Spinal cord (tissue), 10 donors: ENCODE measurements around the gene DCLK1. TPM values are rescaled to one million over a fixed set of nuclear protein-coding genes. Genes with fewer than 3 reads are reported as not detected.

ENCODE experiments used
- DNase-seq, 6 donors: peaks; one replicate each; pipeline versions ENCODE4 v3.0.0 to v3.0.0-alpha.2; 2013 to 2015; ENCODE audit warnings: low spot score in 6 of 6, low read depth in 4 of 6
- H3K27ac ChIP-seq: one replicate; pipeline ENCODE4 v1.5.1; 2013; ENCODE audit warnings: low read depth, low read length, control low read depth
- H3K27me3 ChIP-seq: one replicate; pipeline ENCODE4 v1.6.1; 2013; ENCODE audit warnings: low read length; ENCODE audit not compliant: control insufficient read depth, insufficient read depth
- H3K36me3 ChIP-seq: one replicate; pipeline ENCODE4 v1.6.1; 2013; ENCODE audit warnings: low read length; ENCODE audit not compliant: control insufficient read depth, insufficient read depth
- H3K4me1 ChIP-seq: one replicate; pipeline ENCODE4 v1.6.1; 2013; ENCODE audit warnings: low read length; ENCODE audit not compliant: control insufficient read depth, insufficient read depth
- H3K4me3 ChIP-seq: one replicate; pipeline ENCODE4 v1.5.1; 2013; ENCODE audit warnings: low read depth, low read length, control low read depth
- H3K9me3 ChIP-seq: one replicate; pipeline ENCODE4 v1.6.1; 2013; ENCODE audit warnings: low read length; ENCODE audit not compliant: control insufficient read depth, insufficient read depth
- WGBS: methylation state at CpG from one replicate; pipeline ENCODE4 v1.1.5; 2013; ENCODE audit warnings: missing lambda C conversion rate; ENCODE audit not compliant: insufficient coverage; 5-methylcytosine and 5-hydroxymethylcytosine counted together
- polyA plus RNA-seq, 2 donors: library from polyadenylated mRNA; unstranded; fragments of 120-200 nt; gene quantifications; one replicate each; pipeline ENCODE4 v1.2.1, GENCODE V29; 2013; ENCODE audit not compliant: insufficient read length in 2 of 2
- total RNA-seq, 2 donors: library from RNA; depleted of rRNA in 1 of 2; stranded (reverse); fragments of 120-200 nt in 1 of 2; fragments of >200 nt in 1 of 2; gene quantifications; one replicate each; pipeline versions ENCODE4 v1.2.3 to v1.2.4, GENCODE V29; 2013 to 2014
- donor health status: healthy.

Gene DCLK1
- total and polyA plus RNA-seq, 4 donors, result 112 to 239 (median 143) TPM

GRCh38 chr13:35891507-35892441 lies 239.4 kb downstream of the DCLK1 start:
- Histone ChIP-seq H3K27me3 (no peaks in the 10 kb centered on the region), H3K4me3 (no peak overlapping the region), H3K27ac (no peak overlapping the region), H3K4me1 (no peaks in the 10 kb centered on the region), H3K36me3 (no peaks in the 10 kb centered on the region), H3K9me3 (no peaks in the 10 kb centered on the region)
- peak in 2 of 6 donors; percentile 56 to 63 for DNase-seq
- 80% methylated on average over 5 of the region's 12 CpGs for WGBS

- no CpG with 5 or more reads among the region's 2 CpGs for WGBS
- no peaks in the 10 kb centered on the region for H3K9me3 ChIP-seq
- no peak overlapping the region for H3K4me3 ChIP-seq
- no peak overlapping the region for H3K27ac ChIP-seq
- no peaks in the 10 kb centered on the region for H3K4me1 ChIP-seq
- H3K27me3 ChIP-seq, result no peaks in the 10 kb centered on the region
- DNase-seq, result no peak
- H3K36me3 ChIP-seq, result no peaks in the 10 kb centered on the region
Measured at GRCh38 chr13:35889560-35889959, 241.6 kb downstream of the DCLK1 start.

- DNase-seq, result peak in 1 of 6 donors; percentile 85
- Histone ChIP-seq H3K4me3 (no peak overlapping the region), H3K27ac (no peak overlapping the region)
Measured at GRCh38 chr13:35888981-35889380, 242.2 kb downstream of the DCLK1 start.

GRCh38 chr13:35888457-35888883 lies 242.7 kb downstream of the DCLK1 start:
- peak in 2 of 6 donors; percentile 77 to 81 for DNase-seq
- Histone ChIP-seq H3K4me1 (no peaks in the 10 kb centered on the region), H3K9me3 (no peaks in the 10 kb centered on the region), H3K27me3 (no peaks in the 10 kb centered on the region), H3K27ac (no peak overlapping the region), H3K4me3 (no peak overlapping the region), H3K36me3 (no peaks in the 10 kb centered on the region)
- 40% methylated on average over 1 of the region's 3 CpGs for WGBS

More at GRCh38 chr13:35888981-35889380, 242.2 kb downstream of the DCLK1 start:
- Histone ChIP-seq H3K4me1 (no peaks in the 10 kb centered on the region), H3K27me3 (no peaks in the 10 kb centered on the region), H3K36me3 (no peaks in the 10 kb centered on the region), H3K9me3 (no peaks in the 10 kb centered on the region)
- no CpG with 5 or more reads among the region's 2 CpGs for WGBS

- H3K9me3 ChIP-seq, result no peaks in the 10 kb centered on the region
- no CpG with 5 or more reads among the region's 6 CpGs for WGBS
- H3K27me3 ChIP-seq, result no peaks in the 10 kb centered on the region
- no peak for DNase-seq
- H3K4me1 ChIP-seq, result no peaks in the 10 kb centered on the region
- H3K27ac ChIP-seq, result no peak overlapping the region
- no peak overlapping the region for H3K4me3 ChIP-seq
- no peaks in the 10 kb centered on the region for H3K36me3 ChIP-seq
Measured at GRCh38 chr13:35887115-35887666, 244.0 kb downstream of the DCLK1 start.

GRCh38 chr13:35886332-35887114 lies 244.7 kb downstream of the DCLK1 start:
- H3K27ac ChIP-seq, result no peak overlapping the region
- no peaks in the 10 kb centered on the region for H3K27me3 ChIP-seq
- peaks cover under 1% of the 10 kb centered on the region for H3K4me1 ChIP-seq
- H3K9me3 ChIP-seq, result no peaks in the 10 kb centered on the region
- 80% methylated on average over 1 of the region's 9 CpGs for WGBS
- DNase-seq, result no peak
- no peak overlapping the region for H3K4me3 ChIP-seq
- no peaks in the 10 kb centered on the region for H3K36me3 ChIP-seq

- no peak for DNase-seq
- H3K4me3 ChIP-seq, result no peak overlapping the region
- H3K4me1 ChIP-seq, result peaks cover 9% of the 10 kb centered on the region
- H3K36me3 ChIP-seq, result no peaks in the 10 kb centered on the region
- no peaks in the 10 kb centered on the region for H3K27me3 ChIP-seq
- H3K27ac ChIP-seq, result no peak overlapping the region
- WGBS, result no CpG with 5 or more reads among the region's 4 CpGs
- no peaks in the 10 kb centered on the region for H3K9me3 ChIP-seq
Measured at GRCh38 chr13:35884211-35884760, 246.9 kb downstream of the DCLK1 start.

- no peak for DNase-seq
- Histone ChIP-seq H3K36me3 (no peaks in the 10 kb centered on the region), H3K9me3 (no peaks in the 10 kb centered on the region), H3K27me3 (no peaks in the 10 kb centered on the region), H3K27ac (no peak overlapping the region), H3K4me3 (no peak overlapping the region), H3K4me1 (peaks cover 9% of the 10 kb centered on the region)
- 75% methylated on average over 3 of the region's 10 CpGs for WGBS
Measured at GRCh38 chr13:35882722-35883497, 248.3 kb downstream of the DCLK1 start.

- Histone ChIP-seq H3K9me3 (no peaks in the 10 kb centered on the region), H3K4me3 (no peak overlapping the region), H3K27ac (peak overlapping the region; percentile 59), H3K27me3 (no peaks in the 10 kb centered on the region), H3K4me1 (peaks cover 9% of the 10 kb centered on the region), H3K36me3 (no peaks in the 10 kb centered on the region)
- 27% methylated on average over 1 of the region's 1 CpG for WGBS
- peak; percentile 29 to 96 (median 70) for DNase-seq
Measured at GRCh38 chr13:35881360-35881759, 249.8 kb downstream of the DCLK1 start.
